Neutrophil (primary cell): ENCODE results near the gene NUDT1.

Source experiments
- H3K27ac ChIP-seq: fragments of 200-600 bp; sonication (generic); 2 replicates; pipeline ENCODE4 v1.5.1; 2016; ENCODE audit warnings: mild to moderate bottlenecking, moderate library complexity
- H3K27me3 ChIP-seq: fragments of 200-600 bp; sonication (generic); 2 replicates; pipeline ENCODE4 v1.6.0; 2016; ENCODE audit warnings: mild to moderate bottlenecking
- H3K36me3 ChIP-seq: fragments of 200-600 bp; sonication (generic); 2 replicates; pipeline ENCODE4 v1.5.1; 2017
- H3K4me1 ChIP-seq, 2 experiments: fragments of 200-600 bp in 1 of 2; sonication (generic) in 1 of 2; 1 replicate in 1 of 2; 2 replicates in 1 of 2; pipeline versions ENCODE4 v1.5.1 to v1.6.1; 2013 to 2016; ENCODE audit warnings: low read depth in 1 of 2, low read length in 1 of 2, mild to moderate bottlenecking in 1 of 2, moderate library complexity in 1 of 2; ENCODE audit not compliant: control insufficient read depth in 1 of 2, insufficient read depth in 1 of 2
- H3K4me3 ChIP-seq, 2 experiments: fragments of 200-600 bp in 1 of 2; sonication (generic) in 1 of 2; 1 replicate in 1 of 2; 2 replicates in 1 of 2; pipeline ENCODE4 v1.5.1; 2013 to 2016; ENCODE audit warnings: low read depth in 1 of 2, low read length in 1 of 2, mild to moderate bottlenecking in 1 of 2, moderate library complexity in 1 of 2
- H3K9me3 ChIP-seq: fragments of 200-600 bp; sonication (generic); 2 replicates; pipeline ENCODE4 v1.5.1; 2016
- TF ChIP-seq, protein P1 (sequence below): fragments of 200-600 bp; sonication (generic); IDR thresholded peaks from 2 replicates; pipeline ENCODE4 v1.5.1; 2016; ENCODE audit warnings: antibody characterized with exemption

NUDT1 gene

GRCh38 chr7:2220954-2221353 is 21.1 kb upstream of the NUDT1 start:
- H3K4me3 ChIP-seq: no peak overlapping the region
- no peaks in the 10 kb centered on the region for H3K9me3 ChIP-seq
- H3K4me1 ChIP-seq: no peaks in the 10 kb centered on the region
- no peak overlapping the region for H3K27ac ChIP-seq
- H3K27me3 ChIP-seq: no peaks in the 10 kb centered on the region
- TF ChIP-seq, protein P1, sequence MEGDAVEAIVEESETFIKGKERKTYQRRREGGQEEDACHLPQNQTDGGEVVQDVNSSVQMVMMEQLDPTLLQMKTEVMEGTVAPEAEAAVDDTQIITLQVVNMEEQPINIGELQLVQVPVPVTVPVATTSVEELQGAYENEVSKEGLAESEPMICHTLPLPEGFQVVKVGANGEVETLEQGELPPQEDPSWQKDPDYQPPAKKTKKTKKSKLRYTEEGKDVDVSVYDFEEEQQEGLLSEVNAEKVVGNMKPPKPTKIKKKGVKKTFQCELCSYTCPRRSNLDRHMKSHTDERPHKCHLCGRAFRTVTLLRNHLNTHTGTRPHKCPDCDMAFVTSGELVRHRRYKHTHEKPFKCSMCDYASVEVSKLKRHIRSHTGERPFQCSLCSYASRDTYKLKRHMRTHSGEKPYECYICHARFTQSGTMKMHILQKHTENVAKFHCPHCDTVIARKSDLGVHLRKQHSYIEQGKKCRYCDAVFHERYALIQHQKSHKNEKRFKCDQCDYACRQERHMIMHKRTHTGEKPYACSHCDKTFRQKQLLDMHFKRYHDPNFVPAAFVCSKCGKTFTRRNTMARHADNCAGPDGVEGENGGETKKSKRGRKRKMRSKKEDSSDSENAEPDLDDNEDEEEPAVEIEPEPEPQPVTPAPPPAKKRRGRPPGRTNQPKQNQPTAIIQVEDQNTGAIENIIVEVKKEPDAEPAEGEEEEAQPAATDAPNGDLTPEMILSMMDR: no peak
- H3K36me3 ChIP-seq: peaks cover 95% of the 10 kb centered on the region

DNA sequence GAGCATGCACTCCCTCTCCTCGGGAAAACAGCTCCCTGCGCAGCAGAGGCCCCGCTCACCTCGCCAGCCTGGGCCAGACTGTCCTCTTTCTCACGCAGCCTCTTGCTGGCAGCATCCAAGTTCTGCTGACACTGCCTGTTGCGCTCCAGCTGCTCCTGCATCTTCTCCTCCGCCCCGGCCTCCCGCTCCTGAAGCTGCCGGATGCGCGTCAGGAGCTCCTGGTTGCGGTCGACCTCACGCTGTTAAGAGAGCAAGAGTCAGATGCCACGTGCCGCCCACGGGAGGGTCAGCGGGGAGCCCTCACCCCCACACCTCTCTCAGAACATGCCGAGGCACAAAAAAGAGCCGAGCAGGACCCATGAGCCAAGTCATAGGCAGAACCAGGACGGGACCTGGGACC is 19.5 kb upstream of the NUDT1 start:
- no peaks in the 10 kb centered on the region for H3K27me3 ChIP-seq
- no peaks in the 10 kb centered on the region for H3K4me1 ChIP-seq
- no peak overlapping the region for H3K27ac ChIP-seq
- H3K36me3 ChIP-seq: peaks cover 95% of the 10 kb centered on the region
- no peak overlapping the region for H3K4me3 ChIP-seq
- TF ChIP-seq, protein P1: no peak
- no peaks in the 10 kb centered on the region for H3K9me3 ChIP-seq

DNA sequence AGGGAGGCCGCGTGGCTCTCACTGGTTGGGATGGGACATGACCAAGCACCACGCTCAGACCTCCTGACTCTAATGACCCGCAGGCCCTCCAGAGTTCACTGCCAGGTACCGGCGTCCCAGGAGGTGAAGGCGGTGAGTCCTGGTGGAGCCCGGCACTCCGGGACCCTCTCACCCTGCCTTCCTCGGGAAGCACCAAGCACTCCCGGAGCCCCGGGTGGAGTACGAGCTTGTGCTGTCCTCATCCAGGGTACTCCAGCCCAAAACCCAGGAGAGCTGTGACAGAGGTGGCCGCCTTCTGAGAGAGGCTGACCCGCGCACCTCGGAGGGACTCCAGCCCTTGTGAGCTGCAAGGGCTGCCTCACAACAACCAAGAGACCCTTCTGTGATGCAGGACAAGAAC is 18.7 kb upstream of the NUDT1 start:
- no peak overlapping the region for H3K4me3 ChIP-seq
- no peaks in the 10 kb centered on the region for H3K9me3 ChIP-seq
- H3K27ac ChIP-seq: no peak overlapping the region
- TF ChIP-seq, protein P1: no peak
- H3K27me3 ChIP-seq: no peaks in the 10 kb centered on the region
- no peaks in the 10 kb centered on the region for H3K4me1 ChIP-seq
- peaks cover 95% of the 10 kb centered on the region for H3K36me3 ChIP-seq

DNA sequence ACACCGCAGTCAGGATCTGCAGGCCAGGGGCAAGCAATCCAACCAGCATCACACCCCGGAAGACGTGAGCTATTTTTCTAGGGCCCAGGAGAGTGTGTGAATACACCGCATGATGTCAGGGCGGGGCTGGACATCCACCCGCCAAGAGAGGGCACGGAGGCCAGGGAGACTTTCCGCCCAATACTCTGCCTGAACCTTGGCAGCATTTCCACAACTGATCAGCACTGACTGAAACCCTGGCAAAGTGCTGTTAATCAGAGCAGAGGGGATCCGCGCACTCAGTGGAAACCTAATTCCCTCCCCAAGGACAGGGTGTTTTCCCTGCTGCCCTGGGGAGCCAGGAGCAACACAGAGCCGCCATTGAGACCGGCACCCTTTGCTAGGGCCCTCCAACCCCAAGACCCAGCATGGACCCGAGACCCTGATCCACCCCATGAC is 17.5 kb upstream of the NUDT1 start:
- Histone ChIP-seq H3K36me3 (peaks cover 89% of the 10 kb centered on the region), H3K27me3 (no peaks in the 10 kb centered on the region), H3K4me3 (no peak overlapping the region), H3K9me3 (no peaks in the 10 kb centered on the region), H3K4me1 (no peaks in the 10 kb centered on the region), H3K27ac (no peak overlapping the region)
- TF ChIP-seq, protein P1: no peak

- Histone ChIP-seq H3K27ac (no peak overlapping the region), H3K27me3 (no peaks in the 10 kb centered on the region), H3K9me3 (no peaks in the 10 kb centered on the region), H3K36me3 (peaks cover 93% of the 10 kb centered on the region), H3K4me1 (no peaks in the 10 kb centered on the region), H3K4me3 (no peak overlapping the region)
- TF ChIP-seq, protein P1: no peak
Observed at GRCh38 chr7:2224934-2225333, 17.1 kb upstream of the NUDT1 start.

- Histone ChIP-seq H3K4me3 (no peak overlapping the region), H3K27ac (no peak overlapping the region), H3K4me1 (no peaks in the 10 kb centered on the region), H3K9me3 (no peaks in the 10 kb centered on the region), H3K27me3 (no peaks in the 10 kb centered on the region), H3K36me3 (peaks cover 90% of the 10 kb centered on the region)
- TF ChIP-seq, protein P1: no peak
Observed at GRCh38 chr7:2225336-2225735, 16.7 kb upstream of the NUDT1 start.
